OCI-LY7 (cell line): ENCODE results near the gene ELF2.

ENCODE experiments used
- EZH2phosphoT487 ChIP-seq: fragments of 200-600 bp; sonication (generic); IDR thresholded peaks from 2 replicates; pipeline ENCODE4 v1.6.1; 2018; ENCODE audit warnings: low read depth, borderline replicate concordance, mild to moderate bottlenecking, mixed run types, antibody characterized with exemption, low read length, moderate library complexity, mixed read lengths
- TF ChIP-seq, protein P1 (sequence below): fragments of 200-600 bp; sonication (generic); conservative IDR thresholded peaks from 2 replicates; pipeline ENCODE4 v1.5.1; 2014; ENCODE audit warnings: mild to moderate bottlenecking, antibody characterized with exemption, low read length, moderate library complexity, mixed read lengths

DNA sequence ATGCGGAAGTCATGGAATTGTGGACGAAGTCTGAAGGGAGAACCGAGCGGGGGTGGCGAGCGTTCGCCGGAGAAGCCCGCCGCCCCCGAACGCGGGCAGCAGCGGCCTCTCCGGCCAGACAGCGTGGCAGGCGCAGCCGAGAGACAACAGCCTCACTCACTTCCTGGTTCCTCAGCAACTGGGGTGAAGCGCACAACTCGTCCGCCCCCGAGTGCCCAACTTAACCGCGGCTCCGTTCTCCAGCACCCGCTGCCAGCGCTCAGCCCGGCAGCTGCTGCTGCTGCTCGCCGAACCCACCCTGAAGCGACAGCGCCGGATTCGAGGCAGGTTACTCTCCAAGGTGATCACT is 93.4 kb downstream of the ELF2 start:
- TF ChIP-seq, protein P1, sequence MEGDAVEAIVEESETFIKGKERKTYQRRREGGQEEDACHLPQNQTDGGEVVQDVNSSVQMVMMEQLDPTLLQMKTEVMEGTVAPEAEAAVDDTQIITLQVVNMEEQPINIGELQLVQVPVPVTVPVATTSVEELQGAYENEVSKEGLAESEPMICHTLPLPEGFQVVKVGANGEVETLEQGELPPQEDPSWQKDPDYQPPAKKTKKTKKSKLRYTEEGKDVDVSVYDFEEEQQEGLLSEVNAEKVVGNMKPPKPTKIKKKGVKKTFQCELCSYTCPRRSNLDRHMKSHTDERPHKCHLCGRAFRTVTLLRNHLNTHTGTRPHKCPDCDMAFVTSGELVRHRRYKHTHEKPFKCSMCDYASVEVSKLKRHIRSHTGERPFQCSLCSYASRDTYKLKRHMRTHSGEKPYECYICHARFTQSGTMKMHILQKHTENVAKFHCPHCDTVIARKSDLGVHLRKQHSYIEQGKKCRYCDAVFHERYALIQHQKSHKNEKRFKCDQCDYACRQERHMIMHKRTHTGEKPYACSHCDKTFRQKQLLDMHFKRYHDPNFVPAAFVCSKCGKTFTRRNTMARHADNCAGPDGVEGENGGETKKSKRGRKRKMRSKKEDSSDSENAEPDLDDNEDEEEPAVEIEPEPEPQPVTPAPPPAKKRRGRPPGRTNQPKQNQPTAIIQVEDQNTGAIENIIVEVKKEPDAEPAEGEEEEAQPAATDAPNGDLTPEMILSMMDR: peak; percentile 50
- no peak for TF ChIP-seq EZH2phosphoT487
